ENCODE results near the gene PAMR1.

GRCh38 chr11:35546317-35546716, 20.9 kb upstream of the PAMR1 start:
- TF ChIP-seq CTCF (IDR thresholded peaks at IDR 0.05) (no peak), POLR2A (IDR thresholded peaks at IDR 0.05) (no peak)

All from Peyer's patch (tissue), 4 donors.